SK-N-SH treated with all-trans-retinoic acid at 6 μM for 48 hours (cell line): ENCODE results near the gene SNX10.

Experiments used
- ARNTL ChIP-seq: fragments of 450-650 bp; formaldehyde crosslinking; IDR thresholded peaks from 2 replicates; pipeline ENCODE4 v1.5.0; 2020; ENCODE audit warnings: low read depth, mild to moderate bottlenecking, moderate library complexity, borderline replicate concordance
- PPARA ChIP-seq: fragments of 250-450 bp; sonication (Bioruptor Pico); IDR thresholded peaks from 2 replicates; pipeline ENCODE4 v1.5.0; 2020; ENCODE audit warnings: mild to moderate bottlenecking, borderline replicate concordance
- RARB ChIP-seq: fragments of 250-450 bp; sonication (Bioruptor Pico); IDR thresholded peaks from 2 replicates; pipeline ENCODE4 v1.8.0; 2021; ENCODE audit warnings: mild to moderate bottlenecking, moderate library complexity
- SNAI2 ChIP-seq: fragments of 250-450 bp; sonication (Bioruptor Pico); IDR thresholded peaks from 2 replicates; pipeline ENCODE4 v1.5.0; 2020; ENCODE audit warnings: mild to moderate bottlenecking, moderate library complexity
- TCF4 ChIP-seq: fragments of 250-450 bp; sonication (Bioruptor Pico); IDR thresholded peaks from 2 replicates; pipeline ENCODE4 v1.8.0; 2021; ENCODE audit warnings: mild to moderate bottlenecking, moderate library complexity, borderline replicate concordance
- ZNF8 ChIP-seq: fragments of 450-650 bp; formaldehyde crosslinking; IDR thresholded peaks from 2 replicates; pipeline ENCODE4 v1.5.0; 2020; ENCODE audit warnings: mild to moderate bottlenecking, moderate library complexity
- TF ChIP-seq, protein P1 (sequence below): fragments of 250-450 bp; sonication (Bioruptor Pico); IDR thresholded peaks from 2 replicates; pipeline ENCODE4 v1.8.0; 2021; ENCODE audit warnings: low read depth, mild to moderate bottlenecking, moderate library complexity, borderline replicate concordance
- TF ChIP-seq, protein P2 (sequence below): fragments of 250-450 bp; sonication (Bioruptor Pico); IDR thresholded peaks from 2 replicates; pipeline ENCODE4 v1.5.0; 2020; ENCODE audit warnings: mild to moderate bottlenecking, moderate library complexity
- TF ChIP-seq, protein P3 (sequence below): fragments of 250-450 bp; sonication (Bioruptor Pico); IDR thresholded peaks from 2 replicates; pipeline ENCODE4 v1.5.1; 2021; ENCODE audit warnings: mild to moderate bottlenecking, moderate library complexity

DNA sequence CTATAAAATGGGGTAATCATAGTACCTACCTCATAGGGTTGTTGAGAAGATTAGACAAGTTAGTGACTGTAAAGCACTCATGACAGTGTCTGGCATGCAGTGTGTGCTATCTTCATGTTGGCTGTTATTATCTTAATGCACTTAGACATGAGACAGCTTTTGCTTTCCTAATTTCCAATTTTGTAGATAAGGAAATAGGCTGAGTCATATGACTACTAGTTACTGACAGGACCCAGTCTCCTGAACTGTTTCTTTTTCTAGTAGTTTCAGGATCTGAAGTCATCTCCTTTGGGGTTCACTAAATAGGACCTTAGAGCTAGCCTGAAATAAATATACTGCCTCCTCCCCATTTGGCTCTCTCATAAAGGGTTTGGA, 74.2 kb downstream of the SNX10 start:
- TF ChIP-seq SNAI2 (CRISPR knock-in tag) (no peak), RARB (CRISPR knock-in tag) (no peak), PPARA (CRISPR knock-in tag) (no peak), TCF4 (CRISPR knock-in tag) (no peak), ARNTL (CRISPR knock-in tag) (no peak), ZNF8 (CRISPR knock-in tag) (no peak)
- TF ChIP-seq, protein P1, sequence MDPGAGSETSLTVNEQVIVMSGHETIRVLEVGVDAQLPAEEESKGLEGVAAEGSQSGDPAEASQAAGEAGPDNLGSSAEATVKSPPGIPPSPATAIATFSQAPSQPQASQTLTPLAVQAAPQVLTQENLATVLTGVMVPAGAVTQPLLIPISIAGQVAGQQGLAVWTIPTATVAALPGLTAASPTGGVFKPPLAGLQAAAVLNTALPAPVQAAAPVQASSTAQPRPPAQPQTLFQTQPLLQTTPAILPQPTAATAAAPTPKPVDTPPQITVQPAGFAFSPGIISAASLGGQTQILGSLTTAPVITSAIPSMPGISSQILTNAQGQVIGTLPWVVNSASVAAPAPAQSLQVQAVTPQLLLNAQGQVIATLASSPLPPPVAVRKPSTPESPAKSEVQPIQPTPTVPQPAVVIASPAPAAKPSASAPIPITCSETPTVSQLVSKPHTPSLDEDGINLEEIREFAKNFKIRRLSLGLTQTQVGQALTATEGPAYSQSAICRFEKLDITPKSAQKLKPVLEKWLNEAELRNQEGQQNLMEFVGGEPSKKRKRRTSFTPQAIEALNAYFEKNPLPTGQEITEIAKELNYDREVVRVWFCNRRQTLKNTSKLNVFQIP, result no peak
- TF ChIP-seq, protein P2, sequence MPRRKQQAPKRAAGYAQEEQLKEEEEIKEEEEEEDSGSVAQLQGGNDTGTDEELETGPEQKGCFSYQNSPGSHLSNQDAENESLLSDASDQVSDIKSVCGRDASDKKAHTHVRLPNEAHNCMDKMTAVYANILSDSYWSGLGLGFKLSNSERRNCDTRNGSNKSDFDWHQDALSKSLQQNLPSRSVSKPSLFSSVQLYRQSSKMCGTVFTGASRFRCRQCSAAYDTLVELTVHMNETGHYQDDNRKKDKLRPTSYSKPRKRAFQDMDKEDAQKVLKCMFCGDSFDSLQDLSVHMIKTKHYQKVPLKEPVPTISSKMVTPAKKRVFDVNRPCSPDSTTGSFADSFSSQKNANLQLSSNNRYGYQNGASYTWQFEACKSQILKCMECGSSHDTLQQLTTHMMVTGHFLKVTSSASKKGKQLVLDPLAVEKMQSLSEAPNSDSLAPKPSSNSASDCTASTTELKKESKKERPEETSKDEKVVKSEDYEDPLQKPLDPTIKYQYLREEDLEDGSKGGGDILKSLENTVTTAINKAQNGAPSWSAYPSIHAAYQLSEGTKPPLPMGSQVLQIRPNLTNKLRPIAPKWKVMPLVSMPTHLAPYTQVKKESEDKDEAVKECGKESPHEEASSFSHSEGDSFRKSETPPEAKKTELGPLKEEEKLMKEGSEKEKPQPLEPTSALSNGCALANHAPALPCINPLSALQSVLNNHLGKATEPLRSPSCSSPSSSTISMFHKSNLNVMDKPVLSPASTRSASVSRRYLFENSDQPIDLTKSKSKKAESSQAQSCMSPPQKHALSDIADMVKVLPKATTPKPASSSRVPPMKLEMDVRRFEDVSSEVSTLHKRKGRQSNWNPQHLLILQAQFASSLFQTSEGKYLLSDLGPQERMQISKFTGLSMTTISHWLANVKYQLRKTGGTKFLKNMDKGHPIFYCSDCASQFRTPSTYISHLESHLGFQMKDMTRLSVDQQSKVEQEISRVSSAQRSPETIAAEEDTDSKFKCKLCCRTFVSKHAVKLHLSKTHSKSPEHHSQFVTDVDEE, result no peak
- TF ChIP-seq, protein P3, sequence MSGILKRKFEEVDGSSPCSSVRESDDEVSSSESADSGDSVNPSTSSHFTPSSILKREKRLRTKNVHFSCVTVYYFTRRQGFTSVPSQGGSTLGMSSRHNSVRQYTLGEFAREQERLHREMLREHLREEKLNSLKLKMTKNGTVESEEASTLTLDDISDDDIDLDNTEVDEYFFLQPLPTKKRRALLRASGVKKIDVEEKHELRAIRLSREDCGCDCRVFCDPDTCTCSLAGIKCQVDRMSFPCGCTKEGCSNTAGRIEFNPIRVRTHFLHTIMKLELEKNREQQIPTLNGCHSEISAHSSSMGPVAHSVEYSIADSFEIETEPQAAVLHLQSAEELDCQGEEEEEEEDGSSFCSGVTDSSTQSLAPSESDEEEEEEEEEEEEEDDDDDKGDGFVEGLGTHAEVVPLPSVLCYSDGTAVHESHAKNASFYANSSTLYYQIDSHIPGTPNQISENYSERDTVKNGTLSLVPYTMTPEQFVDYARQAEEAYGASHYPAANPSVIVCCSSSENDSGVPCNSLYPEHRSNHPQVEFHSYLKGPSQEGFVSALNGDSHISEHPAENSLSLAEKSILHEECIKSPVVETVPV (CRISPR knock-in tag), result no peak
